PC-9 (cell line): ENCODE results near the gene FAM169A. TPM values are rescaled to one million over a fixed set of nuclear protein-coding genes. Genes with fewer than 3 reads are reported as not detected.
A peak's percentile ranks its signal among the peaks of the same experiment; 100 is the strongest.
"Not testable (repeated sequence)": the region's sequence is repeated elsewhere in the genome, so short reads cannot be mapped to it uniquely, and the experiment has no call there.

Experiments
- BruUV-seq: library from RNA; stranded (reverse); fragments of 400-500 nt; replicated peaks from 2 replicates; lab custom pipeline; 2021; lab: Mats Ljungman, UMichigan
- CTCF ChIA-PET: fragments of 300-600 bp; sonication (Branson Sonifier 250); formaldehyde crosslinking; loops from one replicate; lab custom pipeline; 2022; ENCODE audit warnings: antibody characterized with exemption; lab: Charles Lee
- POLR2A ChIA-PET: fragments of 300-600 bp; sonication (Branson Sonifier 250); formaldehyde crosslinking; loops from one replicate; lab custom pipeline; 2022; ENCODE audit warnings: antibody characterized with exemption; ENCODE audit not compliant: unreplicated experiment; lab: Charles Lee
- DNase-seq, 2 experiments: peaks; one replicate each; pipeline versions ENCODE4 v3.0.0 to v3.0.0-alpha.2; 2015 to 2022; ENCODE audit warnings: mixed read lengths in 1 of 2
- H2AFZ ChIP-seq: fragments of 200-600 bp; sonication (generic); 2 replicates; pipeline ENCODE4 v1.8.1; 2017; ENCODE audit warnings: antibody characterized with exemption
- H3F3A ChIP-seq: fragments of 200-600 bp; sonication (generic); 2 replicates; pipeline ENCODE4 v1.8.1; 2017; ENCODE audit warnings: antibody characterized with exemption, mild to moderate bottlenecking, low read depth; ENCODE audit not compliant: insufficient read depth
- H3K27ac ChIP-seq: fragments of 200-600 bp; sonication (generic); 2 replicates; pipeline ENCODE4 v1.6.1; 2016; ENCODE audit warnings: mixed run types
- H3K27me3 ChIP-seq: fragments of 200-600 bp; sonication (generic); 2 replicates; pipeline ENCODE4 v1.6.1; 2016; ENCODE audit warnings: low read depth, mixed run types; ENCODE audit not compliant: insufficient read depth
- H3K36me3 ChIP-seq: fragments of 200-600 bp; sonication (generic); 2 replicates; pipeline ENCODE4 v1.6.1; 2016; ENCODE audit warnings: low read depth, mixed run types
- H3K4me1 ChIP-seq: fragments of 200-600 bp; sonication (generic); replicated peaks from 2 replicates; pipeline ENCODE4 v1.6.1; 2016; ENCODE audit warnings: mixed run types; ENCODE audit not compliant: insufficient read depth
- H3K4me2 ChIP-seq: fragments of 200-600 bp; sonication (generic); 2 replicates; pipeline ENCODE4 v1.6.1; 2017; ENCODE audit warnings: mixed run types
- H3K4me3 ChIP-seq: fragments of 200-600 bp; sonication (generic); 2 replicates; pipeline ENCODE4 v1.6.1; 2016; ENCODE audit warnings: mixed run types
- H3K79me2 ChIP-seq: fragments of 200-600 bp; sonication (generic); 2 replicates; pipeline ENCODE4 v1.6.1; 2017; ENCODE audit warnings: low read depth, mixed run types
- H3K9me2 ChIP-seq: fragments of 200-600 bp; sonication (generic); 2 replicates; pipeline ENCODE4 v1.8.1; 2017; ENCODE audit warnings: mild to moderate bottlenecking; ENCODE audit not compliant: insufficient read depth
- H3K9me3 ChIP-seq: fragments of 200-600 bp; sonication (generic); 2 replicates; pipeline ENCODE4 v1.8.1; 2016; ENCODE audit warnings: low read depth; ENCODE audit not compliant: insufficient read depth
- H4K20me1 ChIP-seq: fragments of 200-600 bp; sonication (generic); 2 replicates; pipeline ENCODE4 v1.8.1; 2017; ENCODE audit not compliant: insufficient read depth
- EZH2 ChIP-seq: fragments of 200-600 bp; sonication (generic); IDR thresholded peaks from 2 replicates; pipeline ENCODE4 v1.8.0; 2017; ENCODE audit warnings: antibody characterized with exemption, low read depth
- intact Hi-C: fragments of 100-400 bp; cut with micrococcal nuclease; formaldehyde crosslinking; loops from one replicate; pipeline ENCODE4 v1.10.0; 2022; ENCODE audit not compliant: unreplicated experiment
- total RNA-seq: library from RNA; stranded (reverse); gene quantifications from 2 replicates; pipeline ENCODE4 v1.2.3, GENCODE V29; 2021
- TF ChIP-seq, protein P1 (sequence below): fragments of 200-600 bp; sonication (generic); conservative IDR thresholded peaks from 2 replicates; pipeline ENCODE4 v1.6.1; 2017; ENCODE audit warnings: mixed run types, antibody characterized with exemption, mild to moderate bottlenecking, moderate library complexity

FAM169A gene
- total RNA-seq, 1 experiment from 2014 or later, result 2.1 TPM

- Histone ChIP-seq H3K36me3 (no peaks in the 10 kb centered on the region), H3K79me2 (no peaks in the 10 kb centered on the region), H3K27me3 (no peaks in the 10 kb centered on the region), H3K4me3 (no peak overlapping the region), H3K9me2 (no peaks in the 10 kb centered on the region), H3F3A (peaks cover 16% of the 10 kb centered on the region; the same call in 1 of the 2 replicates), H3K4me1 (no peaks in the 10 kb centered on the region), H2AFZ (no peak overlapping the region), H4K20me1 (no peaks in the 10 kb centered on the region), H3K4me2 (no peak overlapping the region), H3K9me3 (no peaks in the 10 kb centered on the region), H3K27ac (no peak overlapping the region)
- no TSS peak for BruUV-seq
- DNase-seq, result peak in 1 of 2 experiments; percentile 54
- CTCF ChIA-PET, result no interaction called here
- POLR2A ChIA-PET, result no interaction called here
- intact Hi-C loops, result no loop called here
- TF ChIP-seq EZH2, result no peak
- TF ChIP-seq, protein P1, sequence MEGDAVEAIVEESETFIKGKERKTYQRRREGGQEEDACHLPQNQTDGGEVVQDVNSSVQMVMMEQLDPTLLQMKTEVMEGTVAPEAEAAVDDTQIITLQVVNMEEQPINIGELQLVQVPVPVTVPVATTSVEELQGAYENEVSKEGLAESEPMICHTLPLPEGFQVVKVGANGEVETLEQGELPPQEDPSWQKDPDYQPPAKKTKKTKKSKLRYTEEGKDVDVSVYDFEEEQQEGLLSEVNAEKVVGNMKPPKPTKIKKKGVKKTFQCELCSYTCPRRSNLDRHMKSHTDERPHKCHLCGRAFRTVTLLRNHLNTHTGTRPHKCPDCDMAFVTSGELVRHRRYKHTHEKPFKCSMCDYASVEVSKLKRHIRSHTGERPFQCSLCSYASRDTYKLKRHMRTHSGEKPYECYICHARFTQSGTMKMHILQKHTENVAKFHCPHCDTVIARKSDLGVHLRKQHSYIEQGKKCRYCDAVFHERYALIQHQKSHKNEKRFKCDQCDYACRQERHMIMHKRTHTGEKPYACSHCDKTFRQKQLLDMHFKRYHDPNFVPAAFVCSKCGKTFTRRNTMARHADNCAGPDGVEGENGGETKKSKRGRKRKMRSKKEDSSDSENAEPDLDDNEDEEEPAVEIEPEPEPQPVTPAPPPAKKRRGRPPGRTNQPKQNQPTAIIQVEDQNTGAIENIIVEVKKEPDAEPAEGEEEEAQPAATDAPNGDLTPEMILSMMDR, result no peak
These were observed 4.3 kb upstream of the FAM169A start for GRCh38 chr5:74870299-74871067.

DNA sequence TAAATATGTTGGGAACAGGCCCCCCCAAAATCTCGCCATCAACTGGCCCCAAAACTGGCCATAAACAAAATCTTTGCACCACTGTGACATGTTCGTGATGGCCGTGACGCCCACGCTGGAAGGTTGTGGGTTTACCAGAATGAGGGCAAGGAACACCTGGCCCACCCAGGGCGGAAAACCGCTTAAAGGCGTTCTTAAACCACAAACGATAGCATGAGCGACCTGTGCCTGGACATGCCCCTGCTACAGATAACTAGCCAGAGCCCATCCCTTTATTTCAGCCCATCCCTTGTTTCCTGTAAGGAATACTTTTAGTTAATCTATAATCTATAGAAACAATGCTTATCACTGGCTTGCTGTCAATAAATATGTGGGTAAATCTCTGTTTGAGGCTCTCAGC is 3.2 kb upstream of the FAM169A start:
- H3K9me3 ChIP-seq, H3K79me2 ChIP-seq, H2AFZ ChIP-seq, H3K9me2 ChIP-seq, H3K27me3 ChIP-seq, H3K4me3 ChIP-seq, DNase-seq, H3K36me3 ChIP-seq, BruUV-seq, POLR2A ChIA-PET, H3K27ac ChIP-seq, H3K4me1 ChIP-seq, H4K20me1 ChIP-seq, H3K4me2 ChIP-seq, CTCF ChIA-PET: not testable (repeated sequence)
- intact Hi-C loops, result loop anchor here (10.0 kb wide), 1 partner anchor 105 kb away; the partner anchor contains the start of genes GFM2 and NSA2
- peaks cover 16% of the 10 kb centered on the region; the same call in 1 of the 2 replicates for H3F3A ChIP-seq

DNA sequence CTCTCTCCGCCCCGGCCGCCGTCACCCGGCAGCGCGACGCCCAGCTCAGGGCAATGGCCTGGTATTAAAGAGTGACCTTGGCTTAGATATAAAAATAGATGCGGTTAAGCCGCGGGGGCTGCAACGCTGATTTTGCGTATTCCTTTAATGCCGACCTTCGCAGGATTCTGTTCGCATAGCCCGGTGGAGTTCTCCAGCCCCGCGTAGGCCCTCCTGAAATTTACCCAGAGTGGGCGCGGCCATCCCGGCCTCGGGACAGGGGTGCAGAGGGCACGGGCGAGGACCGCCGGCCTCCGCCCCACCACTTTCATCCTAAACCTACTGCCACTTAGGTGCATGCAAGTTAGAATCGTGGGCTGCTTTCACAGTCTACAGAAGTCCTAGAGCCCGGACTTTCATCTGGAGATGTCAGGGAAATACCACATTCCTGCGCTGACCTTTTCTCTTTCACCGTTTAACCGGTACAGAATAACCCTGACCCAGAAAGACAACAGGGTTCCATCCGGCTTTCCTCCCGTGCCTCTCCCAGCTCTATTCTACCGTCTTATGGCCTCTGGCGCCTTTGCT is 492 bp upstream of the FAM169A start:
- no peak overlapping the region for H2AFZ ChIP-seq
- H3K4me3 ChIP-seq, result peak overlapping the region; percentile 95; the same call in 1 of the 2 replicates
- TF ChIP-seq EZH2, result no peak
- peaks cover 9% of the 10 kb centered on the region for H3K4me1 ChIP-seq
- H3K36me3 ChIP-seq, result no peaks in the 10 kb centered on the region
- BruUV-seq, result no TSS peak
- no peaks in the 10 kb centered on the region for H3K27me3 ChIP-seq
- H3K79me2 ChIP-seq, result 0 out of 2 replicates have a peak, but pooled peaks cover 3% of the 10 kb centered on the region
- no peak overlapping the region for H3K27ac ChIP-seq
- intact Hi-C loops, result loop anchor here (10.0 kb wide), 1 partner anchor 102 kb away; the partner anchor contains the start of genes GFM2 and NSA2
- peaks cover 16% of the 10 kb centered on the region; the same call in 1 of the 2 replicates for H3F3A ChIP-seq
- ChIA-PET CTCF (interaction anchor here (0.7 kb wide), 1 partner anchor 38 kb away, joined by 4 read pairs; no protein-coding TSS in a partner anchor), POLR2A (no interaction called here)
- H3K9me2 ChIP-seq, result no peaks in the 10 kb centered on the region
- H3K4me2 ChIP-seq, result peak overlapping the region; percentile 82; the same call in 1 of the 2 replicates
- H4K20me1 ChIP-seq, result no peaks in the 10 kb centered on the region
- no peak for DNase-seq
- no peaks in the 10 kb centered on the region for H3K9me3 ChIP-seq
